HFF-Myc (cell line): ENCODE data around the gene TNXB.
"Not testable (repeated sequence)": the region's sequence is repeated elsewhere in the genome, so short reads cannot be mapped to it uniquely, and the experiment has no call there.

ENCODE experiments used
- DNase-seq: peaks from one replicate; pipeline ENCODE4 v3.0.0-alpha.2; 2011; ENCODE audit warnings: low read depth; ENCODE audit errors: extremely low read depth
- H3K4me3 ChIP-seq: replicated peaks from 2 replicates; pipeline ENCODE4 v1.5.1; 2011; ENCODE audit warnings: low read depth, mild to moderate bottlenecking, control low read depth, low read length
- CTCF ChIP-seq: IDR thresholded peaks from 2 replicates; pipeline ENCODE4 v1.5.1; 2012; ENCODE audit warnings: mild to moderate bottlenecking, low read depth, low read length, control low read depth; ENCODE audit errors: missing control alignments

The TNXB gene

GRCh38 chr6:32060966-32061655, 48.0 kb downstream of the TNXB start:
- no peak overlapping the region for H3K4me3 ChIP-seq
- DNase-seq, result no peak
- no peak for TF ChIP-seq CTCF

GRCh38 chr6:32058511-32058963, 50.6 kb downstream of the TNXB start:
- H3K4me3 ChIP-seq, result no peak overlapping the region
- no peak for TF ChIP-seq CTCF
- DNase-seq, result no peak

- no peak for DNase-seq
- TF ChIP-seq CTCF, result no peak
- H3K4me3 ChIP-seq, result no peak overlapping the region
Measured at GRCh38 chr6:32057966-32058365, 51.2 kb downstream of the TNXB start.

- DNase-seq, result no peak
- TF ChIP-seq CTCF, result no peak
- no peak overlapping the region for H3K4me3 ChIP-seq
Measured at GRCh38 chr6:32056254-32056653, 52.9 kb downstream of the TNXB start.

- not testable (repeated sequence) for DNase-seq, H3K4me3 ChIP-seq
Measured at GRCh38 chr6:32055756-32056155, 53.4 kb downstream of the TNXB start.

- DNase-seq, result not testable (repeated sequence)
Measured at GRCh38 chr6:32053314-32053713, 55.8 kb downstream of the TNXB start.

GRCh38 chr6:32052626-32053025, 56.5 kb downstream of the TNXB start:
- not testable (repeated sequence) for H3K4me3 ChIP-seq

More at GRCh38 chr6:32053314-32053713, 55.8 kb downstream of the TNXB start:
- not testable (repeated sequence) for H3K4me3 ChIP-seq

GRCh38 chr6:32050562-32050961, 58.6 kb downstream of the TNXB start:
- no peak overlapping the region for H3K4me3 ChIP-seq
- DNase-seq, result no peak
- no peak for TF ChIP-seq CTCF

More at GRCh38 chr6:32052626-32053025, 56.5 kb downstream of the TNXB start:
- not testable (repeated sequence) for DNase-seq

- not testable (repeated sequence) for H3K4me3 ChIP-seq, DNase-seq
Measured at GRCh38 chr6:32049736-32050135, 59.4 kb downstream of the TNXB start.

- not testable (repeated sequence) for DNase-seq, H3K4me3 ChIP-seq
Measured at GRCh38 chr6:32049149-32049548, 60.0 kb downstream of the TNXB start.
